IPS-15b (cell line): ENCODE results near the gene SPHK1.

Experiments
- H3K27me3 ChIP-seq: one replicate; pipeline ENCODE4 v1.6.1; 2013; ENCODE audit warnings: low read length; ENCODE audit not compliant: control insufficient read depth, insufficient read depth
- H3K36me3 ChIP-seq: one replicate; pipeline ENCODE4 v1.6.1; 2013; ENCODE audit warnings: low read length; ENCODE audit not compliant: control insufficient read depth, insufficient read depth
- H3K4me1 ChIP-seq: one replicate; pipeline ENCODE4 v1.6.1; 2013; ENCODE audit warnings: mild to moderate bottlenecking, low read length; ENCODE audit not compliant: control insufficient read depth, insufficient read depth
- H3K4me3 ChIP-seq: one replicate; pipeline ENCODE4 v1.5.1; 2013; ENCODE audit warnings: low read depth, low read length
- H3K9ac ChIP-seq: one replicate; pipeline ENCODE4 v1.6.1; 2013; ENCODE audit warnings: low read depth, mild to moderate bottlenecking, low read length
- H3K9me3 ChIP-seq: one replicate; pipeline ENCODE4 v1.6.1; 2013; ENCODE audit warnings: mild to moderate bottlenecking, low read length; ENCODE audit not compliant: control insufficient read depth, insufficient read depth

SPHK1 gene

GRCh38 chr17:76433693-76434092, 49.3 kb downstream of the SPHK1 start:
- Histone ChIP-seq H3K9ac (no peak overlapping the region), H3K9me3 (no peaks in the 10 kb centered on the region), H3K4me3 (no peak overlapping the region), H3K27me3 (no peaks in the 10 kb centered on the region), H3K4me1 (peaks cover 9% of the 10 kb centered on the region), H3K36me3 (no peaks in the 10 kb centered on the region)

GRCh38 chr17:76434870-76435269, 50.5 kb downstream of the SPHK1 start:
- H3K4me1 ChIP-seq = peaks cover 14% of the 10 kb centered on the region
- H3K9me3 ChIP-seq = no peaks in the 10 kb centered on the region
- no peaks in the 10 kb centered on the region for H3K36me3 ChIP-seq
- H3K9ac ChIP-seq = no peak overlapping the region
- H3K27me3 ChIP-seq = no peaks in the 10 kb centered on the region
- no peak overlapping the region for H3K4me3 ChIP-seq

DNA sequence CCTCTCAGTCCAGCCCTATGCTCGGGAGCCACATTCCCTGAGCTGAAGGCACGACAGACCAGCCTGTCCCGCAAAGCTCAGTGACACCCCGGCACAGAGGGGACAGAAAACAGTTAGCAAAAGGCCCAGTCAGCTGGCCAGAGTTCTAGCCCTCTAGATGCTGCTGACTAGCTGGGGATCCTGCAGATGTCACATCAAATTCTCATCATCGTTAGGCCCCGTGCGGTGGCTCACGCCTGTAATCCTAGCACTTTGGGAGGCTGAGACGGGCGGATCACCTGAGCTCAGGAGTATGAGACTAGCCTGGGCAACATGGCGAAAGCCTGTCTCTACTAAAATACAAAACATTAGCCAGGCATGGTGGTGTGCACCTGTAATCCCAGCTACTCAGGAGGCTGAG, 51.3 kb downstream of the SPHK1 start:
- H3K4me1 ChIP-seq = peaks cover 16% of the 10 kb centered on the region
- no peak overlapping the region for H3K9ac ChIP-seq
- H3K9me3 ChIP-seq = no peaks in the 10 kb centered on the region
- H3K27me3 ChIP-seq = no peaks in the 10 kb centered on the region
- H3K36me3 ChIP-seq = no peaks in the 10 kb centered on the region
- H3K4me3 ChIP-seq = no peak overlapping the region
